ENCODE measurements around the gene GLT6D1.

GRCh38 chr9:135575995-135576631, 63.2 kb downstream of the GLT6D1 start:
- TF ChIP-seq CTCF (IDR thresholded peaks at IDR 0.05; ENCODE audit: insufficient read depth, low read depth, low read length) (no peak), EZH2 (IDR thresholded peaks at IDR 0.05; ENCODE audit: insufficient read depth, low read length) (no peak)

Data from astrocyte (in vitro differentiated cells and primary cell).